ENCODE results near the gene ZACN.

DNA sequence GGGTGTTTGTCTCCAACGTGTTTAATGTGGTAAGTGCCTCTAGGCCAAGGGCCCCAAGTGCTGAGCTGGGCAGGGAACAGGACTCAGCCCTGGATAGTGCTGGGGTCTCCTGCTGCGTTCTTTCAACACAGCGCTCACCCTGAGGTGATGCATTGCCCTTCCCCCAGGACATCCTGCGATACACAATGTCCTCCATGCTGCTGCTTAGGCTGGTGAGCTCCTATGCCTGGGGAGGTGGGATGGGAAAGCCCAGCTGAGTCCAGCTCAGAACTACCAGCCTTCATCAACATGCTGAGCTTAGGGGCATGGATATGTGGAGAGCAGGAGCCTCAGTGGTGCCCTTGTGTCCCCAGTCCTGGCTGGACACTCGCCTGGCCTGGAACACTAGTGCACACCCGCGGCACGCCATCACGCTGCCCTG, 563 bp downstream of the ZACN start:
- TF ChIP-seq POLR2A (IDR thresholded peaks at IDR 0.05) = no peak
- TF ChIP-seq, protein P1, sequence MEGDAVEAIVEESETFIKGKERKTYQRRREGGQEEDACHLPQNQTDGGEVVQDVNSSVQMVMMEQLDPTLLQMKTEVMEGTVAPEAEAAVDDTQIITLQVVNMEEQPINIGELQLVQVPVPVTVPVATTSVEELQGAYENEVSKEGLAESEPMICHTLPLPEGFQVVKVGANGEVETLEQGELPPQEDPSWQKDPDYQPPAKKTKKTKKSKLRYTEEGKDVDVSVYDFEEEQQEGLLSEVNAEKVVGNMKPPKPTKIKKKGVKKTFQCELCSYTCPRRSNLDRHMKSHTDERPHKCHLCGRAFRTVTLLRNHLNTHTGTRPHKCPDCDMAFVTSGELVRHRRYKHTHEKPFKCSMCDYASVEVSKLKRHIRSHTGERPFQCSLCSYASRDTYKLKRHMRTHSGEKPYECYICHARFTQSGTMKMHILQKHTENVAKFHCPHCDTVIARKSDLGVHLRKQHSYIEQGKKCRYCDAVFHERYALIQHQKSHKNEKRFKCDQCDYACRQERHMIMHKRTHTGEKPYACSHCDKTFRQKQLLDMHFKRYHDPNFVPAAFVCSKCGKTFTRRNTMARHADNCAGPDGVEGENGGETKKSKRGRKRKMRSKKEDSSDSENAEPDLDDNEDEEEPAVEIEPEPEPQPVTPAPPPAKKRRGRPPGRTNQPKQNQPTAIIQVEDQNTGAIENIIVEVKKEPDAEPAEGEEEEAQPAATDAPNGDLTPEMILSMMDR (IDR thresholded peaks at IDR 0.05) = no peak

Measured in prostate gland (tissue), 2 donors.